ENCODE results near the gene RTN3.

DNA sequence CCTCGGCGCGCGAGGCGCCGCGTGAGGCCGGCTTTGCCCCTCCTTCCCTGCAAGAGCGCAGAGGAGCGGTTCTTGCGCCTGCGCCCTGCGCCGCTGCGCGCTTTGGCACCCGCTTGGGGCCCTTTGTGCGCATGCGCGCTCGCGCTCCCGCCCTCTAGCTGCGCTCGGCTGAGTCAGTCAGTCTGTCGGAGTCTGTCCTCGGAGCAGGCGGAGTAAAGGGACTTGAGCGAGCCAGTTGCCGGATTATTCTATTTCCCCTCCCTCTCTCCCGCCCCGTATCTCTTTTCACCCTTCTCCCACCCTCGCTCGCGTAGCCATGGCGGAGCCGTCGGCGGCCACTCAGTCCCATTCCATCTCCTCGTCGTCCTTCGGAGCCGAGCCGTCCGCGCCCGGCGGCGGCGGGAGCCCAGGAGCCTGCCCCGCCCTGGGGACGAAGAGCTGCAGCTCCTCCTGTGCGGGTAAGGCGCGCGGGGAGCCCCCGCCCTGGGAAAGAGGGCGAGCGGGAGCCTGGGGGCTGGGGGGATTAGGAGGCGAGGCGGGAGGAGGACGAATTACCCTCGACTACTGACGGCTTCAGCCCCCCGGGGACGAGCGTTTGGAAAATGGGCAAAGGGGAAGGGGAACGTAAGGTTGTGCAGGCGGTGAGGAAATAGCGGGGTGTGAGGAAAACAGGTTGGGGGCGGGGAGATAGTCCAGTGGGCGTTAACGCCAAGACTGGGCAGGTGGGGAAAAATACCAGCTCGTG lies at the start of gene RTN3:
- TF ChIP-seq, protein P1, sequence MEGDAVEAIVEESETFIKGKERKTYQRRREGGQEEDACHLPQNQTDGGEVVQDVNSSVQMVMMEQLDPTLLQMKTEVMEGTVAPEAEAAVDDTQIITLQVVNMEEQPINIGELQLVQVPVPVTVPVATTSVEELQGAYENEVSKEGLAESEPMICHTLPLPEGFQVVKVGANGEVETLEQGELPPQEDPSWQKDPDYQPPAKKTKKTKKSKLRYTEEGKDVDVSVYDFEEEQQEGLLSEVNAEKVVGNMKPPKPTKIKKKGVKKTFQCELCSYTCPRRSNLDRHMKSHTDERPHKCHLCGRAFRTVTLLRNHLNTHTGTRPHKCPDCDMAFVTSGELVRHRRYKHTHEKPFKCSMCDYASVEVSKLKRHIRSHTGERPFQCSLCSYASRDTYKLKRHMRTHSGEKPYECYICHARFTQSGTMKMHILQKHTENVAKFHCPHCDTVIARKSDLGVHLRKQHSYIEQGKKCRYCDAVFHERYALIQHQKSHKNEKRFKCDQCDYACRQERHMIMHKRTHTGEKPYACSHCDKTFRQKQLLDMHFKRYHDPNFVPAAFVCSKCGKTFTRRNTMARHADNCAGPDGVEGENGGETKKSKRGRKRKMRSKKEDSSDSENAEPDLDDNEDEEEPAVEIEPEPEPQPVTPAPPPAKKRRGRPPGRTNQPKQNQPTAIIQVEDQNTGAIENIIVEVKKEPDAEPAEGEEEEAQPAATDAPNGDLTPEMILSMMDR (IDR thresholded peaks at IDR 0.05) = peak in 4 of 6 experiments; percentile 11 to 39 (median 30)
- peak; percentile 96 to 97 for TF ChIP-seq POLR2A (IDR thresholded peaks at IDR 0.05)
